Measurements from ENCODE around the gene ACOT7.

Gene ACOT7

GRCh38 chr1:6285336-6285735 lies 108.2 kb downstream of the ACOT7 start:
- no peak for DNase-seq (ENCODE audit: low read depth, low spot score)

GRCh38 chr1:6282577-6283270 lies 110.8 kb downstream of the ACOT7 start:
- no peak for DNase-seq (ENCODE audit: low read depth, low spot score)

- no peak for DNase-seq (ENCODE audit: low read depth, low spot score)
Measured at GRCh38 chr1:6281511-6282402, 111.8 kb downstream of the ACOT7 start.

GRCh38 chr1:6280761-6281451 lies 112.7 kb downstream of the ACOT7 start:
- peak; percentile 28 for DNase-seq (ENCODE audit: low read depth, low spot score)

GRCh38 chr1:6279613-6280383 lies 113.8 kb downstream of the ACOT7 start:
- DNase-seq (ENCODE audit: low read depth, low spot score): no peak

- DNase-seq (ENCODE audit: low read depth, low spot score): no peak
Measured at GRCh38 chr1:6279066-6279465, 114.5 kb downstream of the ACOT7 start.

- DNase-seq (ENCODE audit: low read depth, low spot score): no peak
Measured at GRCh38 chr1:6278263-6278662, 115.3 kb downstream of the ACOT7 start.

- DNase-seq (ENCODE audit: low read depth, low spot score): no peak
Measured at GRCh38 chr1:6276811-6277555, 116.6 kb downstream of the ACOT7 start.

- DNase-seq (ENCODE audit: low read depth, low spot score): no peak
Measured at GRCh38 chr1:6275826-6276782, 117.5 kb downstream of the ACOT7 start.

GRCh38 chr1:6274622-6275139 lies 118.9 kb downstream of the ACOT7 start:
- DNase-seq (ENCODE audit: low read depth, low spot score): no peak

- no peak for DNase-seq (ENCODE audit: low read depth, low spot score)
Measured at GRCh38 chr1:6274102-6274501, 119.5 kb downstream of the ACOT7 start.

GRCh38 chr1:6273380-6273891 lies 120.1 kb downstream of the ACOT7 start:
- peak; percentile 64 for DNase-seq (ENCODE audit: low read depth, low spot score)

- DNase-seq (ENCODE audit: low read depth, low spot score): no peak
Measured at GRCh38 chr1:6272868-6273267, 120.7 kb downstream of the ACOT7 start.

- no peak for DNase-seq (ENCODE audit: low read depth, low spot score)
Measured at GRCh38 chr1:6272452-6272851, 121.1 kb downstream of the ACOT7 start.

- no peak for DNase-seq (ENCODE audit: low read depth, low spot score)
Measured at GRCh38 chr1:6271554-6271953, 122.0 kb downstream of the ACOT7 start.

- no peak for DNase-seq (ENCODE audit: low read depth, low spot score)
Measured at GRCh38 chr1:6271006-6271405, 122.6 kb downstream of the ACOT7 start.

GRCh38 chr1:6270401-6270800 lies 123.2 kb downstream of the ACOT7 start:
- DNase-seq (ENCODE audit: low read depth, low spot score): no peak

- DNase-seq (ENCODE audit: low read depth, low spot score): no peak
Measured at GRCh38 chr1:6269720-6270400, 123.7 kb downstream of the ACOT7 start.

- no peak for DNase-seq (ENCODE audit: low read depth, low spot score)
Measured at GRCh38 chr1:6269296-6269695, 124.3 kb downstream of the ACOT7 start.

Measured in iPS DF 19.7 (cell line).